Measurements from ENCODE around the gene MRFAP1.

Gene MRFAP1

GRCh38 chr4:6640292-6641163, at the start of gene MRFAP1:
Gene MRFAP1, plus strand, starts transcription at chr4:6640685. Its CDS starts 178 bp downstream, at chr4:6640863.
- peak within 1 kb of the TSS; percentile 86 for H3K4me3 ChIP-seq (ENCODE audit: low read length)
- no peak for TF ChIP-seq ZNF274 (IDR thresholded peaks at IDR 0.05; ENCODE audit: low read depth, low read length)

- TF ChIP-seq ZNF274 (IDR thresholded peaks at IDR 0.05; ENCODE audit: low read depth, low read length): no peak
- no peak overlapping the region for H3K4me3 ChIP-seq (ENCODE audit: low read length)
These were observed 49.2 kb upstream of the MRFAP1 start for GRCh38 chr4:6591313-6591712.

- no peak overlapping the region for H3K4me3 ChIP-seq (ENCODE audit: low read length)
- no peak for TF ChIP-seq ZNF274 (IDR thresholded peaks at IDR 0.05; ENCODE audit: low read depth, low read length)
These were observed 48.7 kb upstream of the MRFAP1 start for GRCh38 chr4:6591781-6592180.

- no peak overlapping the region for H3K4me3 ChIP-seq (ENCODE audit: low read length)
- no peak for TF ChIP-seq ZNF274 (IDR thresholded peaks at IDR 0.05; ENCODE audit: low read depth, low read length)
These were observed 47.5 kb upstream of the MRFAP1 start for GRCh38 chr4:6592804-6593563.

- no peak overlapping the region for H3K4me3 ChIP-seq (ENCODE audit: low read length)
- no peak for TF ChIP-seq ZNF274 (IDR thresholded peaks at IDR 0.05; ENCODE audit: low read depth, low read length)
These were observed 46.1 kb upstream of the MRFAP1 start for GRCh38 chr4:6594341-6594740.

- TF ChIP-seq ZNF274 (IDR thresholded peaks at IDR 0.05; ENCODE audit: low read depth, low read length): no peak
These were observed 45.6 kb upstream of the MRFAP1 start for GRCh38 chr4:6594826-6595355.

GRCh38 chr4:6595897-6596537, 44.5 kb upstream of the MRFAP1 start:
- no peak for TF ChIP-seq ZNF274 (IDR thresholded peaks at IDR 0.05; ENCODE audit: low read depth, low read length)
- no peak overlapping the region for H3K4me3 ChIP-seq (ENCODE audit: low read length)

More at GRCh38 chr4:6594826-6595355, 45.6 kb upstream of the MRFAP1 start:
- no peak overlapping the region for H3K4me3 ChIP-seq (ENCODE audit: low read length)

GRCh38 chr4:6596948-6597347, 43.5 kb upstream of the MRFAP1 start:
- TF ChIP-seq ZNF274 (IDR thresholded peaks at IDR 0.05; ENCODE audit: low read depth, low read length): no peak
- H3K4me3 ChIP-seq (ENCODE audit: low read length): no peak overlapping the region

GRCh38 chr4:6598127-6598526, 42.4 kb upstream of the MRFAP1 start:
- no peak for TF ChIP-seq ZNF274 (IDR thresholded peaks at IDR 0.05; ENCODE audit: low read depth, low read length)
- H3K4me3 ChIP-seq (ENCODE audit: low read length): no peak overlapping the region

GRCh38 chr4:6598641-6599040, 41.8 kb upstream of the MRFAP1 start:
- no peak overlapping the region for H3K4me3 ChIP-seq (ENCODE audit: low read length)
- TF ChIP-seq ZNF274 (IDR thresholded peaks at IDR 0.05; ENCODE audit: low read depth, low read length): no peak

GRCh38 chr4:6601661-6602250, 38.7 kb upstream of the MRFAP1 start:
- H3K4me3 ChIP-seq (ENCODE audit: low read length): no peak overlapping the region
- no peak for TF ChIP-seq ZNF274 (IDR thresholded peaks at IDR 0.05; ENCODE audit: low read depth, low read length)

- H3K4me3 ChIP-seq (ENCODE audit: low read length): no peak overlapping the region
- TF ChIP-seq ZNF274 (IDR thresholded peaks at IDR 0.05; ENCODE audit: low read depth, low read length): no peak
These were observed 38.2 kb upstream of the MRFAP1 start for GRCh38 chr4:6602289-6602688.

- no peak for TF ChIP-seq ZNF274 (IDR thresholded peaks at IDR 0.05; ENCODE audit: low read depth, low read length)
- H3K4me3 ChIP-seq (ENCODE audit: low read length): no peak overlapping the region
These were observed 37.4 kb upstream of the MRFAP1 start for GRCh38 chr4:6603128-6603527.

GRCh38 chr4:6605114-6605513, 35.4 kb upstream of the MRFAP1 start:
- no peak overlapping the region for H3K4me3 ChIP-seq (ENCODE audit: low read length)
- TF ChIP-seq ZNF274 (IDR thresholded peaks at IDR 0.05; ENCODE audit: low read depth, low read length): no peak

Data from GM08714 (cell line).